Ascending aorta (tissue), 2 donors: ENCODE results near the gene TNFSF13. TPM values are rescaled to one million over a fixed set of nuclear protein-coding genes. Genes with fewer than 3 reads are reported as not detected.

Source experiments
- DNase-seq, 2 donors: peaks; one replicate each; pipeline ENCODE4 v3.0.0-alpha.2; 2019; ENCODE audit warnings: low spot score in 2 of 2
- H3K27ac ChIP-seq, 2 donors: fragments of 200-600 bp; sonication (generic); one replicate each; pipeline ENCODE4 v1.5.1; 2016 to 2017; ENCODE audit warnings: mild to moderate bottlenecking in 1 of 2
- H3K27me3 ChIP-seq: fragments of 200-600 bp; sonication (generic); one replicate; pipeline ENCODE4 v1.5.1; 2017
- H3K36me3 ChIP-seq, 2 donors: fragments of 200-600 bp; sonication (generic); one replicate each; pipeline ENCODE4 v1.5.1; 2016
- H3K4me1 ChIP-seq, 2 donors: fragments of 200-600 bp; sonication (generic); one replicate each; pipeline ENCODE4 v1.5.1; 2016 to 2017; ENCODE audit warnings: mild to moderate bottlenecking in 1 of 2
- H3K4me3 ChIP-seq, 2 donors: fragments of 200-600 bp; sonication (generic); one replicate each; pipeline ENCODE4 v1.5.1; 2016 to 2017; ENCODE audit warnings: mild to moderate bottlenecking in 1 of 2
- H3K9me3 ChIP-seq, 2 donors: fragments of 200-600 bp; sonication (generic); one replicate each; pipeline ENCODE4 v1.5.1; 2016
- CTCF ChIP-seq, 3 experiments: fragments of 200-600 bp in 2 of 3; fragments of 450-650 bp in 1 of 3; sonication (generic) in 2 of 3; IDR thresholded peaks; one replicate each; pipeline ENCODE4 v1.5.1; 2016 to 2019; ENCODE audit warnings: antibody characterized with exemption in 3 of 3, mild to moderate bottlenecking in 1 of 3, moderate library complexity in 1 of 3
- intact Hi-C: fragments of 100-400 bp; cut with DNase I; formaldehyde crosslinking; loops from one replicate; pipeline ENCODE4 v1.15.1; 2023
- total RNA-seq: library from RNA; depleted of rRNA; stranded (reverse); fragments of >200 nt; gene quantifications from one replicate; pipeline ENCODE4 v1.1.0, GENCODE V29; 2016

The TNFSF13 gene
- total RNA-seq: 17.5 TPM

GRCh38 chr17:7558544-7559319 is at the start of gene TNFSF13:
Gene TNFSF13 (plus strand): TSS chr17:7558750. CDS start chr17:7559040, 290 bp downstream.
- Histone ChIP-seq H3K9me3 (no peaks in the 10 kb centered on the region), H3K27me3 (no peaks in the 10 kb centered on the region), H3K4me3 (peak within 1 kb of the TSS; percentile 53 to 92), H3K4me1 (peaks cover 39 to 50% of the 10 kb centered on the region in 2 donors), H3K27ac (peak within 1 kb of the TSS; percentile 90 to 97), H3K36me3 (peaks cover 6 to 7% of the 10 kb centered on the region in 2 donors)
- peak in 1 of 2 donors; percentile 75 for DNase-seq
- TF ChIP-seq CTCF (IDR thresholded peaks at IDR 0.05): no peak
- intact Hi-C loops: no loop called here

- Histone ChIP-seq H3K9me3 (no peaks in the 10 kb centered on the region), H3K4me3 (no peak overlapping the region), H3K27ac (no peak overlapping the region), H3K36me3 (peaks cover 91 to 100% of the 10 kb centered on the region in 2 donors), H3K4me1 (no peaks in the 10 kb centered on the region), H3K27me3 (no peaks in the 10 kb centered on the region)
- intact Hi-C loops: no loop called here
- DNase-seq: no peak
- no peak for TF ChIP-seq CTCF (IDR thresholded peaks at IDR 0.05)
These were observed 49.7 kb upstream of the TNFSF13 start for GRCh38 chr17:7508846-7509245.

GRCh38 chr17:7509937-7510336 is 48.6 kb upstream of the TNFSF13 start:
- no peak overlapping the region for H3K4me3 ChIP-seq
- peaks cover 90 to 93% of the 10 kb centered on the region in 2 donors for H3K36me3 ChIP-seq
- TF ChIP-seq CTCF (IDR thresholded peaks at IDR 0.05): no peak
- H3K4me1 ChIP-seq: no peaks in the 10 kb centered on the region
- no peaks in the 10 kb centered on the region for H3K9me3 ChIP-seq
- no peak overlapping the region for H3K27ac ChIP-seq
- no peaks in the 10 kb centered on the region for H3K27me3 ChIP-seq
- DNase-seq: no peak
- intact Hi-C loops: no loop called here

- Histone ChIP-seq H3K4me3 (no peak overlapping the region), H3K27me3 (no peaks in the 10 kb centered on the region), H3K27ac (no peak overlapping the region), H3K9me3 (no peaks in the 10 kb centered on the region), H3K4me1 (no peaks in the 10 kb centered on the region), H3K36me3 (peaks cover 79 to 81% of the 10 kb centered on the region in 2 donors)
- no peak for DNase-seq
- no peak for TF ChIP-seq CTCF (IDR thresholded peaks at IDR 0.05)
- intact Hi-C loops: no loop called here
These were observed 47.4 kb upstream of the TNFSF13 start for GRCh38 chr17:7511108-7511507.

GRCh38 chr17:7512105-7512504 is 46.4 kb upstream of the TNFSF13 start:
- Histone ChIP-seq H3K27me3 (no peaks in the 10 kb centered on the region), H3K4me1 (no peaks in the 10 kb centered on the region), H3K36me3 (peaks cover 70 to 71% of the 10 kb centered on the region in 2 donors), H3K9me3 (no peaks in the 10 kb centered on the region), H3K4me3 (no peak overlapping the region), H3K27ac (no peak overlapping the region)
- TF ChIP-seq CTCF (IDR thresholded peaks at IDR 0.05): no peak
- intact Hi-C loops: no loop called here
- DNase-seq: no peak
